T-helper 22 cell (primary cell): ENCODE measurements around the gene CELF4.

ENCODE experiments used
- DNase-seq: peaks from one replicate; pipeline ENCODE4 v3.0.0-alpha.2; 2020; ENCODE audit warnings: low read depth

CELF4 gene

GRCh38 chr18:37524139-37524497 is 41.5 kb downstream of the CELF4 start:
- DNase-seq = no peak

DNA sequence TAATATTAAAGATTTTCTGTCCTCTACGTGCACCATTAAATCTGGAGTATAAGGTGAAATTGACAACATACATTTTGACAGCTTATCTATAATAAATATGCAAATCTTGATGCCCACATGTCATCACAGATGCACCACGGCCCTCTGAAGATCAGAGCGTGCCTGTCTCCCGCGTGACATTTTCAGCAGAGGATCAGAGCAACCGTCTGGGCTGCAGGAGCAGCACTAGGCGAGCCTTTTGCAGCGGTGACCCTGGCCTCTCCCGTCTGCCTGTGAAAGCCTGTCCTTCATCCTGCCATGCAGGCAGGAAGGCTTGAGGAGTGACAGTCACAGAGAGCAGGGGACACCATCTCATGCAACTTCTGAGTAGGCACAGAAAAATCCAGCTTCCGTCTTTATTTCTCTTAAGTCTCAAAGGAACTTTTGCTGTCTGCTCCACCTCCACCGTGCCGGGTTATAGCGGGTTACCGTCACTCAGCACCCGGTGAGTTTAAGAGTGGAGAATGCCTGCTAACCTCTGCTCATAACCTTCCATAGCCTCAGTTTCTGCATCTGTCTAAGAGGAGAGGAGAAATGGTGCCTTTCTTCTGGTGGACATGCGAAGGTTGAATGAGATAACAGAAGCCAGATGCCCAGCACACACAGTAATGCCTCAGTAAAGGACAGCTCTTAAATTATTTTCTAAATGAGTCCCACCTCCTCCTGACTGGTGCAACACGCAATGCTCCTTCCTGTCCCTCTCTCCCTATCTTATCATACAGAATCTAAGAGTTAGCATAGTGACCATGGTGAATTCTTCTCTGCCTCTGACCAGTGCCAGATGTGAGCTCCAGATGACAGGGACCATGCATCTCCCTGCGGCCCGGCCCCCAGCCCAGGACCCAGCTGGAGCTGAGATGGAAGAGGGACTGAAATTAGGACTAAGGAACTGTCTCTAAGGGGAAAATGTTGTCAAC is 43.8 kb downstream of the CELF4 start:
- DNase-seq = no peak

GRCh38 chr18:37520508-37520907 is 45.1 kb downstream of the CELF4 start:
- DNase-seq = no peak

GRCh38 chr18:37519510-37520135 is 46.0 kb downstream of the CELF4 start:
- no peak for DNase-seq

DNA sequence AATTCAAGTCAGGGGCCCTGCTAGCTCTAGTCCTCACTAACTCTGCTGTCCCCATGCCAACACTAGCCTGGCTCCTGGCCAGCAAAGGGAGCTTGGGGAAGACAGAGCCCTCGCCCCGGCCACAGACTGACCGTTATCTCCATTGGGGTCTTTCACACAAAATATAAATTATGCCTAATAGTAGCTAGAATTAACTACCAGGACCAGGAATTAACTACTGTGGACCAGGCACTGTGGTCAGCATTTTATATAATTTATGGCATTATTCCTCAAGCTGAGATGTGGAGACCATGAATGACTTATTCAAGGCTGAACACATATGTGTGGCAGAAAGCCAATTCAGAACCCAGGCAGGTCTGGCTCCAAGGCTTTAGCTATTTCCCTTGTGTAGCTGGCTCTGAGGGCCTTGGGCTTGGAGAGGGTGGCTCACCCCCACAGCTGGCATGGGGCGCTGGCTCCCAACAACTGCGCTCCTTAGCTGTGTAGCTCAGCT is 49.2 kb downstream of the CELF4 start:
- no peak for DNase-seq

DNA sequence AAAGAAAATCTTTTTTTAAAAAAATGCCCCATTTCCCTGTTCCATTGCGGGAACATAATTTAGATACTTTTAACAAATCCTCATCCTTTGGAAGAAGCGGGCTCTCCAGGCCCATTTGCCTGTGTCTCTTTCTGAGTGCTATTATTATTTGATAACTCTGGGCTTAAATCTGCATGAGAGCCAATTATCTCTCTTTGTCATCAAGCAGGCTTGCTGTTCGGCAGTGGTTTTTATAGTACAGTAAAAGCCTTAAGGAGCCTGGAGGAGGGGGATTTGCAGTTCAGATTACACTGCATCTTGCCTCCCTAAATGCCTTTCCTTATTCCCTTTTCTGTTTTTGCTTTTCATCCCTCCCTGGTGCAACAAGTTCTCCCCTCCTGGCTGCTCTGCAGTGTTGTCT is 50.6 kb downstream of the CELF4 start:
- DNase-seq = no peak

DNA sequence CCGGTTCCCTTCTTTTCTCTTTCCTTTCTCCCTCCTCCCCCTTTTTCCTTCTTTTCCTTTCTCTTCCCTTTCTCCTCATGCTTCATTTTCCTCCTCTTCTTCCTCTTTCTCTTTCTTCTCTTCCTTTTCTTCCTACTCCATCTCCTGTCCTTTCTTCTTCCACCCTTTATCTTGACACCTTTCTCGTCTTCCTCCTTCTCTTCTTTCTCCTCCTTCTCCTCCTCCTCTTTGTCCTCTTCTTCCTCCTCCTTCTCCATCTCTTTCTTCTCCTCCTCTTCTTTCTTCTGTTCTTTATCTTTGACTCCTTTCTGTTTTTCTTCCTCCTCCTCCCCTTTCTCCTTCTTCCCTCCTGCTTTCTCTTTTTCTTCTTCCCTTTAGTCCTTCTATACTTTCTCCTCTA is 53.2 kb downstream of the CELF4 start:
- no peak for DNase-seq

- no peak for DNase-seq
These were observed 53.8 kb downstream of the CELF4 start for GRCh38 chr18:37511721-37512298.

DNA sequence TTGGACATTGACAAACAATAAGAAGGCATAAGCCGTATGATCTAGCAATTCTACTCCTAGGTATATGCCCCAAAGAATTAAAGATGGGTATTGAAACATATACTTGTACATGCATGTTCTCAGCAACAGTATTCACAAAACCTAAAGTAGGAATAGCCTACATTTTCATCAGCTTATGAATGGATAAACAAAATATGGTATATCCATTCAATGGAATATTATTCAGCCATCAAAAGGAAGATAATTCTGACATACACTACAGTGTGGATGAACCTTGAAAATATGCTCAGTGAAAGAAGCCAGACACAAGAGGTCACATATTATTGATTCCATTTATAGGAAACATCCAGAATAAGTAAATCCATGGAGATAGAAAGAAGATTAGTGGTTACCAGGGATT is 56.0 kb downstream of the CELF4 start:
- no peak for DNase-seq

- no peak for DNase-seq
These were observed 57.4 kb downstream of the CELF4 start for GRCh38 chr18:37508207-37508606.

DNA sequence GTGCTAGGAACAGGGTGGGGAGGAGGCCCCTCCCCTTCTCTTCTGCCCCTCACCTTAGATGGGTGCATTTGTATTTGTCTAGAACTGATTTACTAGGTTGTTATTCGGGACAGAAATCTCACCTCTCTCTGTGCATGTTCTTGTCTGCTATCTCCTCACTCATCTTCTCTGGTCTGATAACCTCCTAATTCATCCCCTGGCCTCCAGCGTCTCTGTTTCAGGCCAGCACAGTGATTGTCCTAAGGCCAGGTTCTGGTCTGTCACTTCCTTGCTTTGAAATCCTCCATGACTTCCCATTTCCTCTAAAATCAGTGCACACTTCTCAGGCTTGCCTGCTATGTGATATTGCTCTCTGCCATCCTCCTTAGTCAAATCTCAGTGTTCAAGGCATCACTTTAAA is 58.4 kb downstream of the CELF4 start:
- no peak for DNase-seq

DNA sequence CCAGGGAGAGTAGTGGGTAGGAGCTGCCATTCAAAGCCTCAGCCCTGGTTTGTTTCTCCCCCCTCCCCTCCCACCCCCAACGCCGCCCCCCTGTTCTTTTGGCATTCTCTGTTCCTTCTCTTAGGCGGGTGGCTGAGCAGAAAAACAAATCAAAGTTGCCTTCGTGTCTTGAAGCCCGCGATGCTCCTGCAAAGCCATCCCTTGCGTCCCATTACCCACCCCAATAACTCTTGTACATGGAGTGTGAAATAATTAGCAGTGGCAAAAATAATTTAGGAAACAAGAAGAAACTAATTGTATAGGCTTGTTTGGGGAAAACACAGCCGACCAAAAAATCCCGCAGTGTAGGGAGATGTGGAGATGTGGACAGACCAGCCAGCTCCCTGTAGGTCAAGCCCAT is 59.6 kb downstream of the CELF4 start:
- no peak for DNase-seq

- no peak for DNase-seq
These were observed 60.3 kb downstream of the CELF4 start for GRCh38 chr18:37505321-37505720.

- no peak for DNase-seq
These were observed 63.0 kb downstream of the CELF4 start for GRCh38 chr18:37502601-37503000.

DNA sequence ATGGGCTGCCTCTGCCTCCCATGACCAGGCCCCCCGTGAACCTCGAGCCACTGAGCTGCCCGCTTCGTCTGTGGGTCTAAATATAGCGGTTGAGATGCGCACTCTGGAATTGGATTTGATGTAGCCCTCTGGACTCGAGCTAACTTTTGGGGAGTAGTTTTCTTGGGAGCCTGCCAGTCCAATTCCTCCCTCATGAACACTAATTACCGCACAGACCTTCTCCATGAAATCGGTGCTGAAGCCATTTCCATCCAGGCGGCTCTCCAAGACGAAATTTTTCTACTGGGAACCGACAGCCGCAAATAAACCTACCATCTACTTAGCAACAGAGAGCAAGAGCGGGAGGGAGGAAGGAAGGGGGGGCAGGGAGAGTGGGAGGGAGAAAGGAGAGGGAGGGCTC is 63.6 kb downstream of the CELF4 start:
- no peak for DNase-seq

DNA sequence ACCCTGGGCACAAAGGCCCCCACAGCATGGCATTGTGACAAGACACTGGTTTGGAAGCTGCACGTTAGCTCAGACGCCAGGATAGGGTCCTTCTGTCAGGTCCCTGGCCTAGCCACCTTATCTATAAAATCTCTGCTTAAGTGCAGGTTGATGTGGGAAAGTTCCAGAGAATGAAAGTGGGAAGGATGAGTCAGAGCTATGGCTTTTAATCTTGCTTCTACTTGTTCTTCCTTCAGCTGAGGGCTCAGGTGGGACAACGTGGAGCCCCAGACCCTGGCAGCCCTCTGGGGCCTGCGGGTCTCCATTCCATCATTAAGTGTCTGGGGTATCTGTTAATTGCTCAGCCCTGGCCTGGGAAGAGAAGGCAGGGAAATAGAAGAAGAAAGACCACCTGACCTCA is 64.5 kb downstream of the CELF4 start:
- no peak for DNase-seq

DNA sequence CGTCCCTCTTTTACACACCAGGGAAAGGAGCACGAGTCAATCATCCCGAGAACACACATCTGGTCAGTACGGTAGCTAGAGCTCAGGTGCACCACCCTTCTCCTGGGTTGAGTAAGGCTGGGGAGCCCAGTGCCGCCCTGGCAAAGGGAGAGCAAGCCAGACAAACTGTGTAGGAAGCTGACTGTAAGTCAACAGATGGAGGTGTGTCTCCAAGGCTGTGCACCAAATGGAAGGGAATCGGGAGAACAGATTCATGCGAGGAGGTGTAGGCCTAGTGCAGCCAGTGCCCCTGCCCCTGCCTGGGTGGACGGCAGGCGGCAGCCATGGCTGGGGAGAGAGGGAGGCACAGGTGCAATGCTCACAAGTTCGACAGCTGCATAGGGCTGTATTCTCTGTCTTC is 65.7 kb downstream of the CELF4 start:
- DNase-seq = no peak

- no peak for DNase-seq
These were observed 66.6 kb downstream of the CELF4 start for GRCh38 chr18:37499044-37499443.

DNA sequence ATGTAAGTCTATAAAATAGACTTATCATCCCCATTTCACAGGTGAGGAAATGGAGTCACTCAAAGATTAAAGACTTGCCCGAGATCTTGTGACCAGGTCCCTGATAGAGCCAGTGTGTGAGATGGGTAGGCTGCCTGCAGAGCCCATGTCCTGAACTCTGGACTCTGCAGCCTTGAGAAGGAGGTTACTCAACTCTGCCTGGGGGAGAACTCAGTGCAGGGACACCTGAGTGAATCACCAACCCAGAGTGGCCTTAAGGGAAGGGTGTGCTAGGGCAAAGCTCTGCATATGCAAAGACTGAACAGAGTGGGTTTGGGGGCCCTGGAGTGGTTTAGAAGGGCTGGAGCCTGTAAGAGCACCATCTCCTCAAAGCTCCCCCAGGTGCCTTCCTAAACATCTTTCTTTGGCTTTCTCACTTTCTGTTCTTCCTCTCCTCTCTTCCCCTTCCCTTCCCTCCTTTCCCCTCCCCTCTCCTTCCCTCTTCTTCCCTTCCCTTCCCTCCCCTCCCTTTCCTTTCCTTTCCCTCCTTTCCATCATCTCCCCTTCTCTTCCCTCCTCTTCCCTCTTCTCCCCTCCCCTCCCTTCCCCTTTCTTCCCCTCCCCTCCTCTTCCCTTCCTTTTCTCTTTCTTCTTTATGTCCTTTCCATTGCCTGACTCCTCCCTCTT is 67.6 kb downstream of the CELF4 start:
- no peak for DNase-seq

- DNase-seq = no peak
These were observed 69.0 kb downstream of the CELF4 start for GRCh38 chr18:37496568-37496967.

DNA sequence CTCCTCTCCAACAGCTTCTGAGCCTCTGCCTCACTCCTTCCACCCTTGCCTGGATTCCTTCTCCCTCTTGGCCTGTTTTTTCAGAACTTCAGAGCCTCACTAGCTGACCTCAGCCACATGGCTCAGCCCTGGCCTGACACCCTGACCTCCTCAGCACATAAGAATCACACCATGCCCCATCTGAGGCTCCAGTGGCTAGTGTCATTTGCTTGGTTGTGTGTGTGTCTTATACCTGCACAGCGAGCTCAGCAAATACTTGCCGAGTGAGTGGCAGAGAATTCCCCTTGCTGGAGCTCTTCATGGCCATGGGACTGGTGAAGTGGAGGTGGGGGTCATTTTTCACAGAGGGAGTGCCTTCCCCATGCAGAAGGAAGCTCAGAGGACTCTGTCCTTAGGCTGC is 70.2 kb downstream of the CELF4 start:
- no peak for DNase-seq

- DNase-seq = no peak
These were observed 71.2 kb downstream of the CELF4 start for GRCh38 chr18:37494406-37494805.
